ENCODE results near the gene BTF3.
A peak's percentile ranks its signal among the peaks of the same experiment; 100 is the strongest.

The BTF3 gene

DNA sequence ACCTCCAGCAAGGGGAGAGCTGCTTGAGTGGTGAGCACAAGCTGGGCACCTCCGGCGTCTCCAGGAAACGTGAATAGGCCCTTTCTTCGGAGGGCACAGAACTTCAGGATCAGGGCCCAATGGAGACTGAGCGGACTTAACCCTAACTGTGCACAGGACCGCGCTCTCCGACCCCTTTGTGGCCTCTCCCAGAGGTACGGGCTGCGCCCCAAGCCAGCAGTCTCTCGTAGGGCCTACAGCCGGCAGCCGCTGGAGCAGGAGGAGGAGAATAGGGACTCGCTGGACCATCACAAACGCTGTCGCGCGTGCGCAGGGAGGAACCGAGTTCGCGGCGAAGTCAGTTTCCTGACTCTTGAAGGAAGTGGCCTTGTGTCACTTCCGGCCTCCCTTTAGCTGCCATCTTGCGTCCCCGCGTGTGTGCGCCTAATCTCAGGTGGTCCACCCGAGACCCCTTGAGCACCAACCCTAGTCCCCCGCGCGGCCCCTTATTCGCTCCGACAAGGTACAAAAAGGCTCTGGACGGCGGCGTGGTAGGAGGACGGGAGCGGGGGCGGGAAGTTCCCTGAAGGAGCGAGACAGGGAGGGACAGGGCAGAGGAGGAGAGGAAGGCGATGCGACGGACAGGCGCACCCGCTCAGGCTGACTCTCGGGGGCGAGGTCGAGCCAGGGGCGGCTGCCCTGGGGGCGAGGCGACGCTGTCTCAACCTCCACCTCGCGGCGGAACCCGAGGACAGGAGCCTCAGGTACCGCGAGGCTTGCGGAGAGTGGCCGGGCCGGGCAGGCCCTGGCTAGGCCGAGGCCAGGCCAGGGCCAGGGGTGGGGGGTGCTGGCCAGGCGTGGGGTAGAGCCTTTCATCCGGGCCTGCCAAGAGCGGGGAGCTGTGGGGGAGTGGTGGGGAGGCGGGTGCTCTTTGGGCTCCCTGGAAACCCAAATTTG lies at the start of gene BTF3:
BTF3 (plus strand) TSS at position 386 of the 936 bp plus-strand sequence; CDS start at position 612, 226 bp downstream.
- Histone ChIP-seq H3K9ac (ENCODE audit: low read depth, low read length, poor library complexity, severe bottlenecking) (peak within 1 kb of the TSS; percentile 92), H3K27me3 (ENCODE audit: insufficient read depth, low read length, poor library complexity, severe bottlenecking) (peaks cover 11% of the 10 kb centered on the region), H3K4me3 (ENCODE audit: low read length, poor library complexity, severe bottlenecking) (peak within 1 kb of the TSS; percentile 83), H3K9me2 (replicated peaks; ENCODE audit: low read depth, low read length) (no peaks in the 10 kb centered on the region), H3K4me2 (ENCODE audit: low read depth, low read length, poor library complexity, severe bottlenecking) (peak within 1 kb of the TSS; percentile 91), H3K4me1 (ENCODE audit: insufficient read depth, low read length, poor library complexity, severe bottlenecking) (peaks cover 37% of the 10 kb centered on the region), H3K36me3 (ENCODE audit: insufficient read depth, low read length) (peaks cover 17% of the 10 kb centered on the region), H2AFZ (ENCODE audit: low read length) (peak within 1 kb of the TSS; percentile 62), H3K9me3 (ENCODE audit: insufficient read depth, low read depth, low read length) (no peaks in the 10 kb centered on the region), H3K79me2 (ENCODE audit: insufficient read depth, low read length) (peaks cover 59% of the 10 kb centered on the region), H3F3A (ENCODE audit: low read depth) (no peaks in the 10 kb centered on the region), H4K20me1 (ENCODE audit: insufficient read depth, low read length, poor library complexity, severe bottlenecking) (peaks cover 49% of the 10 kb centered on the region)
- no peak for TF ChIP-seq EZH2phosphoT487 (IDR thresholded peaks at IDR 0.05; ENCODE audit: borderline replicate concordance)
- TF ChIP-seq, protein P1, sequence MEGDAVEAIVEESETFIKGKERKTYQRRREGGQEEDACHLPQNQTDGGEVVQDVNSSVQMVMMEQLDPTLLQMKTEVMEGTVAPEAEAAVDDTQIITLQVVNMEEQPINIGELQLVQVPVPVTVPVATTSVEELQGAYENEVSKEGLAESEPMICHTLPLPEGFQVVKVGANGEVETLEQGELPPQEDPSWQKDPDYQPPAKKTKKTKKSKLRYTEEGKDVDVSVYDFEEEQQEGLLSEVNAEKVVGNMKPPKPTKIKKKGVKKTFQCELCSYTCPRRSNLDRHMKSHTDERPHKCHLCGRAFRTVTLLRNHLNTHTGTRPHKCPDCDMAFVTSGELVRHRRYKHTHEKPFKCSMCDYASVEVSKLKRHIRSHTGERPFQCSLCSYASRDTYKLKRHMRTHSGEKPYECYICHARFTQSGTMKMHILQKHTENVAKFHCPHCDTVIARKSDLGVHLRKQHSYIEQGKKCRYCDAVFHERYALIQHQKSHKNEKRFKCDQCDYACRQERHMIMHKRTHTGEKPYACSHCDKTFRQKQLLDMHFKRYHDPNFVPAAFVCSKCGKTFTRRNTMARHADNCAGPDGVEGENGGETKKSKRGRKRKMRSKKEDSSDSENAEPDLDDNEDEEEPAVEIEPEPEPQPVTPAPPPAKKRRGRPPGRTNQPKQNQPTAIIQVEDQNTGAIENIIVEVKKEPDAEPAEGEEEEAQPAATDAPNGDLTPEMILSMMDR (conservative IDR thresholded peaks at IDR 0.05; ENCODE audit: low read length) = no peak

DNA sequence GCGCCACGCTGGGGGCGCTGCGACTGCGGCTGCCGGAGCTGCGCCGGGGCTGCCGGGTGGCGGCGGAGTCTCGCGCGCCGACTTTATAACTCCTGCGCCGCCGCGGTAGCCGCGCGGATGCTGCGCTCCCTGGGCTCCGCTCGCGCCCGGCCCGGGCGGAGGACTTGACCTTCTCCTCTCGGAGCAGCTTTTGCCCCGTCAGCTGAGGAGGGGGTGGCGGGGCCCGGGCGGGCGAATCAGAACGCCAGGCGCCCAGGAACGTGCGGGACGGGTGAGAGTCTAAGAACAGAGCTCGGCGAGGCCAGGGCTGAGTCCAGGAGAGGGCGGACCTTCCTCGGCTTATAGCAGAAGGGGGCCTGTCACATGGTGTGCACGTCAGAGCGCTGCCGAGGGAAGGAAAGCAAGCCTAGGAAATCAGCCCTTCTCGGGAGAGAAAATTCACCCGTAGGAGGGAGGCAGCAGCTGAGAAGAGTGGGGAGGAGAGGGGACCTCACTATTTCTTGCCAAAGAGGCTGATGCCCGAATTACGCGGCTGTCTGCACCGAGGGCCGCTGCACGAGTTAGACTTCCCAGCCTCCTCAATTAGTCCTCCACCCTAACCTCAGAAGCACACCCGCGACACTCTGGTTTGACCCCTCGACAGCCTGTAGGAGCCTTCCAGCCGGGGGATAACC lies 49.6 kb upstream of the BTF3 start, which contains the start of gene FOXD1:
FOXD1 (minus strand) TSS at position 315 of the 674 bp plus-strand sequence. CDS start 415 bp downstream, outside the sequence.
- H3K27me3 ChIP-seq (ENCODE audit: insufficient read depth, low read length, poor library complexity, severe bottlenecking) = no peaks in the 10 kb centered on the region
- no peak within 1 kb of the TSS for H2AFZ ChIP-seq (ENCODE audit: low read length)
- no peak within 1 kb of the TSS for H3K4me2 ChIP-seq (ENCODE audit: low read depth, low read length, poor library complexity, severe bottlenecking)

DNA sequence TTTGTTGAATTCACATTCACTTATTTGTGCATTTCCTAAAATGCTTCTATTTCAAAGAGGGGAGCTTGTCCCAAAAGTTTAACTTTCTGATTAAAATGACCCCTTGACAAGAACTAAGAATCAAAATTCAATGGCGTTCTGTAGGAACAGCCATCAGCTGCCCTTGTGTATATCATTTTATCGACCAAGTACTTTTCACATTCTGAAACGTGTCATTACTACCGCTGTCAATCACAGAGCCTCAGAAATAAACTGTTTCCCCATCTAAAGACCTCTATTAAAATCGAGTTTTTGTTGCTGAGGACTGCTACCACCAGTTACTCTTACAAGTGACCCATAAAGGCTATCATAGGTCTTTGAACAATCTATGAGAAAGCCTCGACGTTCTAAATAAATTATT lies 48.1 kb upstream of the BTF3 start:
- Histone ChIP-seq H4K20me1 (ENCODE audit: insufficient read depth, low read length, poor library complexity, severe bottlenecking) (no peaks in the 10 kb centered on the region), H3K4me1 (ENCODE audit: insufficient read depth, low read length, poor library complexity, severe bottlenecking) (no peaks in the 10 kb centered on the region), H3K4me3 (ENCODE audit: low read length, poor library complexity, severe bottlenecking) (no peak overlapping the region), H3K4me2 (ENCODE audit: low read depth, low read length, poor library complexity, severe bottlenecking) (no peak overlapping the region), H3K27me3 (ENCODE audit: insufficient read depth, low read length, poor library complexity, severe bottlenecking) (no peaks in the 10 kb centered on the region), H3K9ac (ENCODE audit: low read depth, low read length, poor library complexity, severe bottlenecking) (no peak overlapping the region), H3K9me2 (replicated peaks; ENCODE audit: low read depth, low read length) (no peaks in the 10 kb centered on the region), H3F3A (ENCODE audit: low read depth) (no peaks in the 10 kb centered on the region), H3K79me2 (ENCODE audit: insufficient read depth, low read length) (no peaks in the 10 kb centered on the region), H2AFZ (ENCODE audit: low read length) (no peak overlapping the region), H3K9me3 (ENCODE audit: insufficient read depth, low read depth, low read length) (no peaks in the 10 kb centered on the region), H3K36me3 (ENCODE audit: insufficient read depth, low read length) (no peaks in the 10 kb centered on the region)
- no peak for TF ChIP-seq EZH2phosphoT487 (IDR thresholded peaks at IDR 0.05; ENCODE audit: borderline replicate concordance)
- TF ChIP-seq, protein P1 (conservative IDR thresholded peaks at IDR 0.05; ENCODE audit: low read length) = no peak

More for the DNA sequence above, 49.6 kb upstream of the BTF3 start, which contains the start of gene FOXD1:
- no peaks in the 10 kb centered on the region for H3K36me3 ChIP-seq (ENCODE audit: insufficient read depth, low read length)
- H3K4me3 ChIP-seq (ENCODE audit: low read length, poor library complexity, severe bottlenecking) = no peak within 1 kb of the TSS
- H3F3A ChIP-seq (ENCODE audit: low read depth) = no peaks in the 10 kb centered on the region
- H3K9me3 ChIP-seq (ENCODE audit: insufficient read depth, low read depth, low read length) = no peaks in the 10 kb centered on the region
- H3K4me1 ChIP-seq (ENCODE audit: insufficient read depth, low read length, poor library complexity, severe bottlenecking) = no peaks in the 10 kb centered on the region
- TF ChIP-seq, protein P1 (conservative IDR thresholded peaks at IDR 0.05; ENCODE audit: low read length) = no peak
- TF ChIP-seq EZH2phosphoT487 (IDR thresholded peaks at IDR 0.05; ENCODE audit: borderline replicate concordance) = no peak
- H3K79me2 ChIP-seq (ENCODE audit: insufficient read depth, low read length) = no peaks in the 10 kb centered on the region
- H4K20me1 ChIP-seq (ENCODE audit: insufficient read depth, low read length, poor library complexity, severe bottlenecking) = no peaks in the 10 kb centered on the region
- H3K9me2 ChIP-seq (replicated peaks; ENCODE audit: low read depth, low read length) = no peaks in the 10 kb centered on the region
- H3K9ac ChIP-seq (ENCODE audit: low read depth, low read length, poor library complexity, severe bottlenecking) = no peak within 1 kb of the TSS
